Measurements from ENCODE around the gene ADI1.

Gene ADI1

GRCh38 chr2:3536682-3537632, 17.6 kb upstream of the ADI1 start:
- peak; percentile 72 for TF ChIP-seq CTCF (conservative IDR thresholded peaks at IDR 0.05; ENCODE audit: low read depth, low read length)
- peak overlapping the region; percentile 41 for H3K4me3 ChIP-seq (ENCODE audit: low read length)
- no peak for DNase-seq (ENCODE audit: low read depth)

DNA sequence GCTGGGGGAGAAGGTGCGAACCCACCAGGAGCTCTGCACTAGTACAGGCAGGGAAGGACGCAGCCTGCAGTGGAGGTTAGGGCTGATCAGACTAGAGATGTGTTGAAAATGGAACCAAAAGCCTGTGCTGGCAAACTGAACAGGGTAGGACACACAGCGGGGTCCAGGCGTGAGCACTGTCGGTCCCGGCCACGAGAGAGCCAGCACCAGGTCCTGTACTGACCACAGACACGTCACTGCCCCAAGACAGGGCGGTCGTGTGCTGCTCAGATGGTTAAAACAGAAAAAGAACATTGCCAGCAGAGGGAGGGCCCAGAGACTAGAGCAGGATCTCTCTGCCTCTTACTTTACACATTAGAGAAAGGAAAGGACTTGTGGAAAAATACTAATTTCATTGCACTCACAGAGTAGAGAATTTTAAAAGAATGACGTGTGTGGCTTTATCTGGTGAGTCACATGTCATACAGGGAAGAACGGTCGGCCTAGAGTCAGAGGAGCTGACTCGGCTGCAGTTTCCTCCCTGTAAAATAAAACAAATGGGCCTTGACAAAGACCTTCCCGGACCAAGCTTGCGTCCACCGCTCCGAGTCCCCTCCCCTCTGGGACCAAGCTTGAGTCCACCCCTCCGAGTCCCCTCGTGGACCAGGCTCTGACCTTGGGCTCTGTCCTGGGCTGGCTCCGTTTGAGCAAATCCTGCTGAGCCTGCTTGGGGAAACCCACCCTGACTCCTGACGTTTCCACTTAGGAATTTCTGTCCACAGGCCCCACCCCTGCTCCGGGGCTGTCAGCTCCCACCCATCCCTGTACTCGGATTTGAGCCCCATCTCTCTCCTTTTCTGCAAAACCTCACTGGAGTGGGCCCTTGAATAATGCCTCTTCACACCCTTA, 16.7 kb upstream of the ADI1 start:
- TF ChIP-seq CTCF (conservative IDR thresholded peaks at IDR 0.05; ENCODE audit: low read depth, low read length), result peak; percentile 40
- DNase-seq (ENCODE audit: low read depth), result peak; percentile 79
- peak overlapping the region; percentile 41 for H3K4me3 ChIP-seq (ENCODE audit: low read length)

DNA sequence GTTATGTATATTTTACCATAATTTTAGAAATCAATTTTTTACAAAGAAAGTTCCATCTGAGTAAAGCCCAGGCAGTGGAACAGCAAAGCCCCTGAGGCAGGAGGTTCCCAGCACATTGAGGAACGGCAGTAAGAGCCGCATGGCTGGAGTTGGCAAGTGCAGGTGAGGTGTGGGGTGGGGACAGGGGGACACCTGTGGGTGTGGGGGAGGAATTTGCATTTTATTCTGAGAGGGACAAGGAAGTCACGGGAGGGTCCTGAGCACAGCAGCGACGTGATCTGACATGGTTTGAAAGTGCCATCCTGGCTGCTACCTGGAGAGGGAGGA, 16.1 kb upstream of the ADI1 start:
- no peak for DNase-seq (ENCODE audit: low read depth)
- peak overlapping the region; percentile 41 for H3K4me3 ChIP-seq (ENCODE audit: low read length)
- TF ChIP-seq CTCF (conservative IDR thresholded peaks at IDR 0.05; ENCODE audit: low read depth, low read length), result no peak

DNA sequence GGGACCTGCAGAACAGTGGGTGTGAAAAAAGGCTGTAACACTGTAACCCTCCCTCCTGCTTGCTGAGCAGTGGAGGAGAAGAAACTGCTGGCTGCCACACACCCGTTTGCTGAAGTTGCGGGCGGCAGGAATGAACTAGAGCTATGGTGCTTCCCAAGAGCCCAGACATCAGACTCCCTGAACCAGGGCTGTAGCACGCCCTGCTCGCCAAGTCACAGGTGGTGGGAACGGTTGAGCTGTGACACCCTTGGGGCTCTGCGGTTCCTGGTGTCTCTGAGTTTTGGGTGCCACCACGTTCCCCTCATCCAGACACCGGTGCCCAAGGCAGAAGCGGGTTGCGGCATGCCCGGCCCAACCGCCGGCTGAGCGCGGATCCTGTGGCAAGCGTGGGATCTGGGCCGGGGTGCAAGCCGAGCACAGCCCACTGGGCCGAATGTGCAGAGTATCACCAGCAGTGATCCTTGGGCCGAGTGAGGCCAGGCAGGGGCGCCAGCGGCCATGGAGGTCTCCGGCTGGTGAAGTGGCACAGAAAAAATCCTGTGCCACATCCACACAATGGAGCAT, 15.0 kb upstream of the ADI1 start:
- no peak overlapping the region for H3K4me3 ChIP-seq (ENCODE audit: low read length)
- no peak for DNase-seq (ENCODE audit: low read depth)
- TF ChIP-seq CTCF (conservative IDR thresholded peaks at IDR 0.05; ENCODE audit: low read depth, low read length), result no peak

DNA sequence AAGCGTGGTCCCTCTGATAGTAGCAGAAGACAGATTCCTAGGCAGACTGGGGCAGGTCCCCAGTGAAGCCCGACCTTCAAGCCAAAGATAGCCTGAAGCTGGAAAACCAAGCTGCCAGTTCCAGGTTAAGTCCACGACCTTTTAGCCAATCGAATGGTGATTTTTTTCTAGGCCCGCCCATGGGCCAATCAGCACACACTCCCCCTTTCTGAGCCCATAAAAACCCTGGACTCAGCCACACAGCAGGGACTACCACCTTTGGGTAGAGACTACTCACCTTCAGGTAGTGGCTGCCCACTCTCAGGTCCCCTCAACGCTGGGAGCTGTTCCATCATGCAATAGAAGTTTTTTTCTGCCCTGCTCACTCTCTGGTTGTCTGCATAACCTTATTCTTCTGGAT, 14.5 kb upstream of the ADI1 start:
- no peak for DNase-seq (ENCODE audit: low read depth)
- H3K4me3 ChIP-seq (ENCODE audit: low read length), result no peak overlapping the region
- TF ChIP-seq CTCF (conservative IDR thresholded peaks at IDR 0.05; ENCODE audit: low read depth, low read length), result no peak

GRCh38 chr2:3532941-3533340, 13.6 kb upstream of the ADI1 start:
- TF ChIP-seq CTCF (conservative IDR thresholded peaks at IDR 0.05; ENCODE audit: low read depth, low read length), result no peak
- H3K4me3 ChIP-seq (ENCODE audit: low read length), result no peak overlapping the region
- no peak for DNase-seq (ENCODE audit: low read depth)
